CD4-positive, alpha-beta T cell treated with Interleukin-1 beta for 1 hour (primary cell): ENCODE measurements around the gene LAPTM5.

ENCODE experiments used
- DNase-seq, 2 donors: peaks; one replicate each; pipeline ENCODE4 v3.0.0-alpha.2; 2020 to 2022

Gene LAPTM5

DNA sequence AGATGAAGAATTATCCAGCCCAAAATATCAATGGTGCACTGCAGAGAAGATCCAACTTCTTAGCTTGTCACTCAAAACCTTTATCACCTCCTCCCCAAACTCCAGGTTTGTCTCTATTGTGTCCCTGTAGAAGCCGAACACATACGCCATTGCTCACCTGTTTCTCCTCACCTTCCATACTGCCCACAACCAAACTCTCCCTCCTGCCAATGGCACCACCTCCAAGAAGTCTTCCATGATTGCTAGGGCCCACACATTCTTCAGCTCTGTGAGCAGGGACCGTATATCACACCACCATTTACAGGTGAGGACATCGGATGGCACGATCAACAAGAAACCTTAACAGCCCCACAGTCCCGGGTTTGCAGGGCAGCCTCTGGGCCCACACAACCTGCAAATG is 2.2 kb downstream of the LAPTM5 start:
- no peak for DNase-seq

- DNase-seq: peak in 1 of 2 donors; percentile 87
Measured at GRCh38 chr1:30754684-30755171, 2.8 kb downstream of the LAPTM5 start.

- peak in 1 of 2 donors; percentile 40 for DNase-seq
Measured at GRCh38 chr1:30753660-30754123, 3.9 kb downstream of the LAPTM5 start.

DNA sequence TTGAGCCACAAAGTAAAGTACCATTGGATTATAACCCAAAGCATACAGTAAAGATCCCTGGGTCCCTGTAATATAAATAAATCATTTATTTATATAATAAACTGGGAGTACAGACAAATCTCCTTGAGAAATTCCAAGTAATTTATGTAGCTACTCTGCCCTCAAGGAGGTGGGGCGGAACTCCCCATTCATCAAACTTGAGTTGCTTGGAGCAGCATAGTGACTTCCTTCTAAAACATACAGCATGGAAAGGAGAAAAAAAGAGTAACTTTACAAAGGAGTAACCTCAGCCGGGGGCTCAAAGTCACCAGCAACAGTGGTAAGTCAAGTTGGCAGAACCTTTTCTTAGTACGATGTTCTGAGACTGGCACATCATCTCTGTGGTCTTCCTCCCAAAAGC is 4.5 kb downstream of the LAPTM5 start:
- DNase-seq: no peak

DNA sequence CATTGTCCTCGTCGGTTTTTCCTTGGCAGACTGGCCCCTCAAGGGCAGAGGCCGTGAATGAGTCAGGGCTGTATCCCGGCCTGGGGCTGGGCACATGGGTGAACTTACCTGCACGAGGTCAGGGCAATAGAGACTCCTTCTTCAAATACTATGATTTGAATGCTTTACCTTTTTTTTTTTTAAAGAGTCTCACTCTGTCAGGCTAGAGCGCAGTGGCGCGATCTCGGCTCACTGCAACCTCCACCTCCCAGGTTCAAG is 5.0 kb downstream of the LAPTM5 start:
- DNase-seq: no peak

DNA sequence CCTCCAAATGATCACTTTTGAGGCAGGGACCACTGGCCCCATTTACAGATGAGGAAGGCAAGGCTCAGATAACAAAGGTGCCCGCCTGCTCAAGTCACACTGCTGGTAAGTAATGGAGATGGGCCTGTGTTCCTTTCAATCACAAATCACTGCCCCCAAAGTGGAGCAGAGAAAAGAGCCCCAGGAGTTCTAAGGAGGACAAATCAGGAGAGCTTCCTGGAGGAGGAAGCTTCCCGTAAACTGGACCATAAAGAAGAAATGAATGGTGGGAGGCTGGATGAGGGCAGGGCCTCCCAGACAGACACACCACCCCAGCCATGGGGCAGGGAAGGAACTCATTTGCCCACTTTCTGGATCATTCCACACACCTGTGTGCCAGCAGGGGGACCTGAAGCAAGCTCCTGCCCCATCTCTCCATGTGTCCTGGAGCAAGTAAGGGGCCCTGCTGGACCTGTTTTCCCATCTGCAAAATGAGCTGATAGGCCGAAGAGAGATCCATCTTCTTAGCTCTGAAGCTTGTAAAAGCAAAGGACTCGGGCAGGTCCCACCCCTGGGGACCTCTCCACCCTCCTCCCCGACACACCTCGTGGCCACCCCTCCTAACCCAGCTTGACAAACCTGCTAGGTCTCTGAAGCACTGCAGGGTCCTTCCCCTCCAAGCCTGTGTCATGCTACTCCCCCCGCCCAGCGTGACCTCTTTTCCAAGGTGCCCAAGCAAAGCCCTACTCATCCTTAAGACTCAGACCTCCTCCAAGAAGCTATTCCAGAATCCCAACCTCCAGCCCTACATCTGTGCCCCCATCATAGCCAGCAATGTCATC is 5.5 kb downstream of the LAPTM5 start:
- no peak for DNase-seq

GRCh38 chr1:30750731-30751291 is 6.8 kb downstream of the LAPTM5 start:
- peak in 1 of 2 donors; percentile 83 for DNase-seq

GRCh38 chr1:30749691-30750583 is 7.6 kb downstream of the LAPTM5 start:
- DNase-seq: peak; percentile 72 to 79

DNA sequence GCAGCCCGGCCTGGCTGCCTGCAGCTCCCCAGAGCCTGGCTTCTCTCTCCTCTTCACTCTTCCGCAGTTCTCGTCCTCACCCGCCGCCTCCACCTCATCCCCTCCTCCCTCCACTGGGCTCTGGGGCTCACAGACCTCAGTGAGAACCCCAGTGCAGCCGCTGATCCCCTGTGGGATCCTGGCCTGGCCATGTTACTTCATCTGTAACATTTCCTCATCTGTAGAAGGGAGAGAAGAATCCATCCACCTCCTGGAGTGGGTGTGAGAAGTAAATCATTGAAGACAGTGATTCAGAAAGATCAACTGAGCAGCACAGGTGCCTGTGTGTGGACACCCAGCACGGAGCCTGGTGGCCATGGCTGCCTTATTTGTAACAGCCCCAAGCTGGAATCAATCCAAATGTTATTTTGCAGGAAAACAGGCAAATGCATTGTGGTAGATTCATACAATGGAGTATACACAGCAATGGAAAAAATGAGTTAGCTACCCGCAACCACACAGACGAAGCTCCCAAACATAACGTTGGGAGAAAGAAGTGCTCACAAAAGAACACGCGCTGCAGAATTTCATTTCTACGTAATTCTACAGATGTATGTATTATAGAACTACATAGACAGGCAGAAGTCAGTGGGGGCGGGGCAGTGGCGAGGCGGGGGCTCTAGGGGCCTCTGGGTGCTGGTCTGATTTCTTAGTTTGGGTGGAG is 8.7 kb downstream of the LAPTM5 start:
- DNase-seq: peak in 1 of 2 donors; percentile 29

- DNase-seq: no peak
Measured at GRCh38 chr1:30748098-30748698, 9.4 kb downstream of the LAPTM5 start.

DNA sequence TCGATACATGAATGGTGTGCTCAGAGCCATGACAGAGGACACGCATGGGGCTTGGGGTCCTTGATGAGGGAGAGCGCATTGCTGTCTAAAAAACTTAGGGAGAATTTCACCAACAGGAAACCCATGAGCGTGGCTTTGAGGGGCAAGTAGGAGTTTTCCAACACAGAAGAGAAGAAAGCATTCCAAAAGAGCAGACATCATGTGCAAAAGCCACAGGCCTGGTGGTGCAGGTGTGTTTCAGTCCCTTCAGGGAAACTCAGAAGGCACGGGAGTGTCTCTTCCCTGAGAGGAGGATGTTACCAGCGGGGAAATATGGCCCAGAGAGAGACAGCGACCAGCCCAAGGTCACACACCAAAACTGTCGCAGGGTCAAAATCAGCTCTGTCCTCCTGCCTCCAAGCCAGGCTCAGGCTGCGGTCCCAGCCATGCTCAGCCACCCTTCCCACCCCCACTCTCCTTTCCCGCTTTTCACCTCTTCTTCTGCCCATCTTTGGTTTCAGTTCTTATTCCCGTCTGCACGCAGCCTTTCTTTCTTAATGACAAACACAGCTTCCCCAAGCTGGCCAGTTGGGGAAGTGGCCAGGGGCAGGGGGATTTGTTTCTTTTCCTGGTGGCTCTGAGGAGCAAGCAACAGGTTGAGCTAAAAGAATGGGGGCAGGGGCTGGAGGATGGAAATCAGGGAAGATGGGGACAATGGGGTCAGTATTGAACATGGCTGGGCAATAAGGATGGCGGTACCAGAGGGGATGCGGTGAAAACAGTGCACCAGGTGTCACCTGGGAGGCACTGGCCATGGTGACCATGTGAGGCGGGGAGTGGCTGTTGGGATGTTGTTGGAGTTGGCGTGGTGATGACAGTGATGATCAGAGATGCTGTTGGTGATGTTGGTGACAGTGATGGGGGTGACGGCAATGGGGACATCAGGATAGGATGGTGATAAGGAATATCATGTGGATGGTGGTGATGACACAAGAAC is 10.3 kb downstream of the LAPTM5 start:
- no peak for DNase-seq

GRCh38 chr1:30746212-30747032 is 11.2 kb downstream of the LAPTM5 start:
- no peak for DNase-seq

GRCh38 chr1:30745834-30746208 is 11.8 kb downstream of the LAPTM5 start:
- DNase-seq: no peak

DNA sequence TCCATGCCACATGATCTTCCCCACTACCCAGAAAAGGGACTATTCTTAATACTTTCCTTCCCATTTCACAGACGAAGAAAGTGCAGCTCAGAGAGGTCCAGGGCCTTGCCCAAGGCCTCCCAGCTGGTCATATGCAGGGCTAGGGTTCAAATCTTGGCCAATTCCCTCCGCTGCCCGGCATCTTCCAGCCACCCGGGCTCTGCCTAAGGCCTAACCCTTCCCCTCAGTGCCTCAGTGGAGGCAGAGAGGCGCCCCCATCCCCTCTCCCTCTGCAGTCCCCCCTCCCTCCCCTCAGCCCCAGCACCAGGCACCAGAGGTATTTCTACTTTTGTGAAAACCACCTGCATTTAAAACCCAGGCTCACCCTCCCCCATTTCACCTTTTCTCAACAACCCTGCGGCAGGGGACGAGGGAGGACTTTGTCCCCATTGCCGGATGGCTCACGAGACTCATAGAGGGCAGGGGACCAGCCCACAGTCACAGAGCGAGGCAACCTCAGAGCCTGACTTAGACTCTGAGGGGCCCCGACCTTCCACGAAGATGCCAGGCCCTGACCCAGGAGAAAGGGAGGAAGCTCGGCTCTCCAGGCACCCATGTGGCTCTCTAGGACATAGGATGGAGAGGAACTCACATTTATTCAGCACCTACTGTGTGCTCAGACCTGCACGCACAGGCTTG is 12.3 kb downstream of the LAPTM5 start:
- no peak for DNase-seq

- DNase-seq: peak in 1 of 2 donors; percentile 62
Measured at GRCh38 chr1:30744060-30744756, 13.4 kb downstream of the LAPTM5 start.

GRCh38 chr1:30743584-30744059 is 14.0 kb downstream of the LAPTM5 start:
- DNase-seq: peak; percentile 84 to 86

GRCh38 chr1:30742963-30743559 is 14.5 kb downstream of the LAPTM5 start:
- DNase-seq: no peak

DNA sequence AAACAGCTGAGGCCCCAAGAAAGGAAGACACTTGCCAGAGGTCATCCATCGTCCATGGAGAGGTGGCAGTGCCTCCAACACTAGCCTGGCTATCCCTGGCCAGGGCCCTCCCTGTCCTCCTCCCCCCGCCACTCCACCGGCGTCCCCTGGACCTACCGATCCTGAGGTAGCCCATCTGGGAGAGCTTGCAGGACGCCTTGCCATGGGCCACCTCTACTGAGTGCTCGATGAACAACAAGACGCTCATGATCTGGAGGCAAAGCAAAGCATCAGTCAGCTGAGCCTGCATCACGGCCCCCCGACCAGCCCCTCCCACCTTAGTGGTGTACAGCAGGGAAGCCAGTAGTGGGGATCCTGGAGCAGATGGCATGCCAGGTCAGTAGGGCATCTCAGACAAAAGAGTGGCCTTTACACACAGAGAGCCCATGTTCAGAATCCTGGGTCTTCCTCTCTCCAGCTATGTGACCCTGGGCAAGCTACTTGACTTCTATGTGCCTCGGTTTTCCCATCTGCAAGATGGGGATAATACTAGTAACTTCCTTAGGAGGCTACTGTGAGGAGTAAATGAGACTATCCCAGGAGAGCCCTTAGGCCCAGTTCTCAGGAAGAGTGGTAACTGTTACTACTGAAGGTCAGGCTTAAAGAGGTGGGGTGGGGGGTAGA is 15.1 kb downstream of the LAPTM5 start:
- DNase-seq: no peak
